Measurements from ENCODE around the gene NAXE.

NAXE gene

GRCh38 chr1:156643049-156643777, 51.6 kb downstream of the NAXE start:
- Histone ChIP-seq H3K4me3 (ENCODE audit: low read length) (no peak overlapping the region), H3K9ac (ENCODE audit: low read depth, low read length) (no peak overlapping the region), H3K9me3 (replicated peaks; ENCODE audit: low read length) (no peaks in the 10 kb centered on the region), H3K36me3 (ENCODE audit: insufficient read depth, low read length) (no peaks in the 10 kb centered on the region), H3K27me3 (ENCODE audit: control insufficient read depth, insufficient read depth, low read length) (peaks cover 98% of the 10 kb centered on the region), H3K4me2 (ENCODE audit: low read length) (no peak overlapping the region), H3K4me1 (ENCODE audit: control insufficient read depth, insufficient read depth, low read length) (no peaks in the 10 kb centered on the region)

- no peak overlapping the region for H3K4me3 ChIP-seq (ENCODE audit: low read length)
- H3K27me3 ChIP-seq (ENCODE audit: control insufficient read depth, insufficient read depth, low read length) = peaks cover 98% of the 10 kb centered on the region
- no peaks in the 10 kb centered on the region for H3K4me1 ChIP-seq (ENCODE audit: control insufficient read depth, insufficient read depth, low read length)
- H3K9ac ChIP-seq (ENCODE audit: low read depth, low read length) = no peak overlapping the region
- H3K9me3 ChIP-seq (replicated peaks; ENCODE audit: low read length) = no peaks in the 10 kb centered on the region
- no peak overlapping the region for H3K4me2 ChIP-seq (ENCODE audit: low read length)
- no peaks in the 10 kb centered on the region for H3K36me3 ChIP-seq (ENCODE audit: insufficient read depth, low read length)
Observed at GRCh38 chr1:156643778-156644092, 52.2 kb downstream of the NAXE start.

Measured in skeletal muscle satellite cell (primary cell).